GM10266 (cell line): Measurements from ENCODE around the gene TBC1D3I.
"Not testable (repeated sequence)": the region's sequence is repeated elsewhere in the genome, so short reads cannot be mapped to it uniquely, and the experiment has no call there.

Experiments used
- DNase-seq: peaks from one replicate; pipeline ENCODE4 v3.0.0; 2012; ENCODE audit errors: extremely low spot score
- CTCF ChIP-seq: IDR thresholded peaks from 2 replicates; pipeline ENCODE4 v1.5.1; 2012; ENCODE audit warnings: mild to moderate bottlenecking, low read depth; ENCODE audit not compliant: control insufficient read depth, insufficient read depth; ENCODE audit errors: missing control alignments

The TBC1D3I gene

GRCh38 chr17:36213695-36214094 is 50.7 kb downstream of the TBC1D3I start:
- no peak for TF ChIP-seq CTCF

GRCh38 chr17:36212966-36213365 is 51.4 kb downstream of the TBC1D3I start:
- no peak for DNase-seq
- TF ChIP-seq CTCF = no peak

More at GRCh38 chr17:36213695-36214094, 50.7 kb downstream of the TBC1D3I start:
- DNase-seq = no peak

DNA sequence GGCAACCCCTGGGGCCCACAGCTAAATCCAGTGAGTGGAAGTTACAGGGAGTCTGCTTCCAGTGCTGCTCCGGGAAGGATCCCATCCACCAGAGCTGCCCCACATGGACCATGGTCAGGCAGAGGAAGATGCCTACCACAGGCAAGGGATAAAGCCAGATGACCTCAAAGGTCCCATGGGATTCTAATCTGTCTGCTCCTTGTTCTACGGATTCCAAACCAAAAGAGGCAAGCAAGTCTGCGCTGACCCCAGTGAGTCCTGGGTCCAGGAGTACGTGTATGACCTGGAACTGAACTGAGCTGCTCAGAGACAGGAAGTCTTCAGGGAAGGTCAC is 52.1 kb downstream of the TBC1D3I start:
- no peak for TF ChIP-seq CTCF
- no peak for DNase-seq

DNA sequence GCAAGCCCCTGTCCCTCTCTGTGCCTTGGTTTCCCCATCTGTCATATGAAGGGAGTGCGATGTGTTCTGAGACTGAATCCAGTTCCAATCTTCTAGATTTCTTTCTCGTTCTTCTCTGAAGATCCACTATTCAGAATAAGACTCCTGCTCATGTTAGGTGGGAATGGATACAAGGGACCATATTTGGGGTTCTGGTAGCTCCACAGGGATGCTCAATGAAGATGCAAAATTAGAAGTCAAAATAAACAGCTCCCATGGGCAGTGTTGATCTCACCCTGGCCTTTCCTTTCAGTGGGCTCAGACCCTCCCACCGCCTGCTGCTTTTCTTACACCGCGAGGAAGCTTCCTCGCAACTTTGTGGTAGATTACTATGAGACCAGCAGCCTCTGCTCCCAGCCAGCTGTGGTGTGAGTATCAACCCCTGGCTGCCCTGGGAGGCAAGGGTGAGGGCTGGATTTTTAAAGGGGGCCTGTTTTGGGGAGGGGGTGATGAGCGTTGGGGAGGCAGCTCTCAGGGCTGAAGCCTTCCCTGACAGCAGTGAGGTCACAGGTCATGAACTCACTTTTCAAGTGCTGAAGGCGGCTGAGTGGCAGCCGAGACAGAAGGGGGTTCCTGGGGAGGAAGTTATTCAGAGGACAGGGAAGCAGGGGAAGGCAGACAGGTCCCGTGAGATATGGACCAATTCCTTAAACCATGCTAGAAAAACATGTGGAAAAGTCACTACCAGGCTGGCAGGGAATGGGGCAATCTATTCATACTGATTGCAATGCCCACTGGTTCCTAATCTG is 52.7 kb downstream of the TBC1D3I start:
- not testable (repeated sequence) for DNase-seq

DNA sequence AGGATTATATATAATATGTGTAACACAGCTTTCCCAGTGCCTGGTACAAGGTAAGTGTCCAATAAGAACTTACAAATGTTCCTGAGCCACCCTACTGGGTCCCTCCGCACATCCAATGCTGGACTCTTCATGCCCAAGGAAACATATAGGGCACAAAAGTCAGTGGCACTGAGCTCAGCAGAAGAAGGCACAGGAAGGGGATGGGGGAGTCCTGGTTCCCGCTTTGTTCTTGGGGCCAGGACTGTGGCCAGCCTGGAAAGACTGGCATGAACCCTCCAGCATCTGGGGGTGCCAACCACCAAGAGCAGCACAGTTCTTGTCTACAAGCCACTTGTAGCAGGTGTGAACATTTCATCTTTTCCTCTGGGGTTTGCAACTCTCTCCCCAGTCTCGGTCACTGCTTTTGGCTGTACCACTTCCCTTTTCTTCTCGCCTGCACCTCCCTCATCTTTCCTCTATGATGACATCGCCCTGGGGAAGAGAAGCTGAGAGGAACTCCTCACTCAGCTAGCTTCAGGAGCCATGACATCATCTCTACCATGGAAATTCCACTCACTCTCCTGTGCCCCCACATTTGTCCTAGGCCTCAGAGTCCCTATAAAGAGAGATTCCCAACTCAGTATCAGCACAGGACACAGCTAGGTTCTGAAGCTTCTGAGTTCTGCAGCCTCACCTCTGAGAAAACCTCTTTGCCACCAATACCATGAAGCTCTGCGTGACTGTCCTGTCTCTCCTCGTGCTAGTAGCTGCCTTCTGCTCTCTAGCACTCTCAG is 53.7 kb downstream of the TBC1D3I start, which contains the start of gene CCL4L2:
TSS of gene CCL4L2 (plus strand) at position 625 of the 773 bp plus-strand sequence.
- not testable (repeated sequence) for DNase-seq

DNA sequence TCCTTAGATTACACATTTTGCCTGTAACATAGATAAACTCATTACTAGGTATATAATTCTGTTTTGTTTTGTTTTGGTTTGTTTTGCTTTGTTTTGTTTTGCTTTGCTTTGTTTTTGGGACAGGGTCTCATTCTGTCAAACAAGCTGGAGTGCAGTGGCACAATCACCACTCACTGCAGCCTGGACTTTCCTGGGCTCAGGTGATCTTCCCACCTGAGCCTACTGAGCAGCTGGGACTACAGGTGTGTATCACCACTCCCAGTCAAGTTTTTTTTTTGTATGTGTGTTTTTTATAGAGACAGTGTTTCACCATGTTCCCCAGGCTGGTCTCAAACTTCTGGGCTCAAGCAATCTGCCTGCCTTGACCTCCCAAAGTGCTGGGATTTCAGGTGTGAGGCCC is 54.8 kb downstream of the TBC1D3I start:
- no peak for DNase-seq
- TF ChIP-seq CTCF = no peak

GRCh38 chr17:36207383-36207782 is 57.0 kb downstream of the TBC1D3I start:
- DNase-seq = not testable (repeated sequence)

GRCh38 chr17:36206486-36206821 is 57.9 kb downstream of the TBC1D3I start:
- DNase-seq = not testable (repeated sequence)

DNA sequence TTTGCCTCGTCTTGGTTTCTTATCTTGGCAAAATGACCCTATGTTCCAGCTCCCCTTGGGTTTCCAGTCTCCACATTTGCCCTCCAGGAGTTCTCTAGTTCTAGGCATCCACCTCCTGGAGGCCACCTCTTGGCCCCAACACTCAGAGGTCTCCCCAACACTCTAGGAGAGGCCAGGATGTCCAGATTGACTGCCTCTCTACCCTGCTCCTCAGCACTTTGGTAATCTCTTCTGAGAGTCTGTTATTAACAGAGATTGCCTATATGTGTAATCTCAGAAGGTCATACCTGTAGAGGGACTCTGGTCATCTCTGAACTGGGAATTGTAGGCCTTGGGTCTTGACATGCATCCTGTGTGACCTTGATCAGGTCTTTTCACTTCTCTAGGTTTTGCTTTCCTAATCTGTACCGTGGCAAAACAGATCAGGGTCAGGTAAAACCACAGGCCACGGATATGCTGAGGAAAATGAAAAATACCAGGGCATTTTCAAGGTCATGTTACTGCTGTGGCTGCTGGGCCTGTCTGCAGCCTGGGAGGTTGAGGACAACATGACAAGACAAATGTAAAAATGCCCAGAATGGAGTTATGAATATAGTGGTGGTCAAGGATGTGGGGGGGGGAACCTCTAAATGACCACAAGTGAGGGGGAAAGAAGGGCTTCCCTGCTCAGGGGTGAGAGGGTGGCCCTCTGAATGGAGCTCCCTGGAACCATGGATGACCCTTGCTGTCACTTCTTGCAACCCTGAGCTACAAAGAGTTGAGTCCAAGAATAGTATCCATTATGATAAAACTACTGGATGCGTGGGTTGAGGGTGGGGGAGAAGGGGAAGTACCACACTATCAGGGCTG is 58.5 kb downstream of the TBC1D3I start:
- TF ChIP-seq CTCF = no peak
- no peak for DNase-seq
